NCI-H128 (cell line): ENCODE data around the gene ACYP2.

Experiments
- DNase-seq: peaks from one replicate; lab custom pipeline; 2025; ENCODE audit not compliant: unreplicated experiment; lab: John Stamatoyannopoulos, UW

Gene ACYP2

DNA sequence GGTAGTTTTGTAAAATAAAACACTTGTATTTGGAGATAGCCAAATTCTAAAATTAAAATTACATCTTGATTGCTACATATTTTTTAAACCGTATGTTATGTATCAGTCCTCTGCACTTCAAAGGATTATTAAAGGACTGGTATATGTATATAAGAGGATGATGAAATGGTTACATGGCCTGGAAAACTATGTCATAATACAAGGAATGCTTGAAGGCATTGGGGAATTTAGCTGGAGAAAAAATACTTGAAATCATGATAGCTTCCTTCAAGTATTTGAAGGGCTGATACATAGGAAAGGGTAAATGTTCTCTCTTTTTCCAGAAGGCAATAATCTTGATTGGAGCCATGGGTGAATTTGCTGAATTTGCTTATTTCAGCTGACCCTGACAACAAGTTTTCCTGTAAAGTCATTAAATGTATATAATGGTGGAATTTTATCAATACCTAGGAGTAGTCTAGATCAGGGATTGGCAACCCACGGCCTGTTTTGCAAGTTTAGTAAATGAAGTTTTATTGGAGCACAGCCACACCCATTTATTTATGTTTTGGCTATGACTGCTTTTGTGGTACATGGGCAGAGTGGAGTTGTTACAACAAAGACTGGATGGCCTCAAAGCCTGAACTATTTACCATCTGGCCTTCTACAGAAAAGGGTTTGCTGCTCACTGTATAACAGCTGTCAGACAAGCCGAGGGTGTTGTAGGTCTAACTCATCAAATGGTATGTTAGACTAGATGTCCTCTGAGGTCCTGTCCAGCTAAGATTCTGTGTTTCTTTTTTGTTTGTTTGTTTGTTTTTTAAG lies 34.4 kb downstream of the ACYP2 start:
- DNase-seq: no peak

DNA sequence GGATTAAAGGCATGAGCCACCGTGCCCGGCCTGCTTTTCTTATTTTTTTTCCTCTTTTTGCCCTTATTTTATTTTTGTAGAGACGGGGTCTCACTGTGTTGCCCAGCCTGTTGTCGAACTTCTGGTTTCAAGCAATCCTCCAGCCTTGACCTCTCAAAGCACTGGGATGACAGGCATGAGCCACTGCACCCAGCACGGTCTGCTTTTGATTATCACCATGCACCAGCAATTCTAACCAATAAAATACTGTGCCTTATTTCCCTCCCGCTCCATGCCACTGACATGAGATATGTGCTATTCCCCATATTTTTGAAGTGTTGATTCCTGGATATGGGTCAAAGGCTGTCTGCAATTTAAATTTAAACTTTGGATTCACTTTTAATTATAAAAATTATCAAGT lies 42.9 kb downstream of the ACYP2 start:
- DNase-seq: no peak

DNA sequence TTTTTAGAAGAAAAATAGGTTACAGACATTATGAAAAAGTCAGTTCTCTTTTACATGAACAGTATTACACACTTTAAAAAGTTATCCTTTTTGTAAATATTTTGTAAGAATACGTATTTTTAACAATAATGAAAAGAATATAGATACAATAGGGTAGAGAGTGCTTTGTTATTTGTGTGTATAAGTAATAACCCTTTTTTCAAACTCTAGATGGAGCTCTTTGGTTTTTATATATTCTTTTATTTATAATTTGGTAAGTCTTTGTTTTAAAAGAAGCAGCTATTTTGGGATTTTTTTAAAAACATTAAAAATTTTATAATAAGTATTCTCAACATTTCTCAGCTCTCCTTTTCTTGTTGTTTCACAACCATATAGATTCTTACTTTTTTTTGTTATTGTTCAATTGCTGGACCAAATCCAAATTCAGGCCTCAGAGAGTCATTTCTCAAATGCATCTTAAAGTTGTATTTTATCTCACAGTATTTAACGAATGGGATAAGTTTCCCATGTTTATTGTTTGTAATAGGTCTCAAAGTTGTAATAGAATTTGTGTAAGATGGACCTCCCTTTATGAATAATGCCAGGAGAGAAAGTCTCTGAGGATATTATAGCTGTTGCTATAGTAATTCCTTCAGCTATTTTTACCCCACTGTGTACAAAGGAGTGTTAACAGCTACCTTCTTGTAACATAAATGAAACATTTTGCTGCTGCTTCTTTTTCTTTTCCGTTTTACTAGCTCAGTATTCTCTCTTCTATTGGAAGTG lies 46.4 kb downstream of the ACYP2 start:
- DNase-seq: no peak

DNA sequence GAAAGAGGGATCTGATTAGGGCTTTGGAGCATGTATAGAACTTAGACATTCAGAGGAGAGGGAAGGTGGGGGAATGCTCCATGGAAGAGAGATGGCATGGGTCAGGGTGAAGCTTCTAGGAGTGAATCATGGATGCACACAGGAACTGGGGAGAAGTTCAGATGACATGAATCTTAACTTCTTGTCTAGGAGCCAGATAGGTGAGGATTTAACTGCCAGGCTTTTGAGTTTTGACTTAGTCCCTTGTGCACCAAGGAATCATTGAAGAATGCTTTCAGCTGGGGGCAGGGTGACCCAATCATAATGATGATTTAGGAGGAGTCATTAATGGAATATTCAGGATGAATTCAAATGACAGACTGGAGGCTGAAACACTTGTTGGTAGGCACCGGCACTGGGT lies 48.7 kb downstream of the ACYP2 start:
- no peak for DNase-seq

DNA sequence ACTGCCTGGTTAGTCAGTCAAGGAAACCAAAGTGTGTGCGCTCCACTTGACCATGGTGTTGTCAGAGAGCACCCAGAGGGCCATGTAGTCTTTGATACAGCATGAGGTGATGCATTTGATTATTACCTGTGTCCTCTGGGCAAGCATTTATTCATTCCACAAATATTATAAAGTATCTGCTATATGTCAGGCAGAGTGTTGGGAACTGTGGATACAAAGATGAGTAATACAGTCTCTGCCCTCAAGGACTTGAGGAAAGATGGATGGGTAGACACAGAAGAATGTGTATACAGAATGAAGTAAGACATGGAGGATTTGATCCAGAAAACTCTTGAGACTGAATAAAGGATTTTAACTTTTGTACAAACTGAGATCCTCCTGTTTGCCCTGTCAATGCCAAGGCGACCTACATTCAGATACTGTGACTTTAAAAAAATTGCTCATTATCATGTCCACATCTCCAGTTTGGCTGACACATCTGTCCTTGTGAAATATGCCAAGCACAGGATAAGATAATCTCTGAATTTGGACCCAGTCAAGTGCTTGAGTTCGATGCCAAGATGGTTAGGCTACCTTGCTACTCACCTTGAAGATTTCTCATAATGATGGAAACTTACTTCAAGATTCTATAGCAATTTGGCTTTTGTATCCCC lies 50.8 kb downstream of the ACYP2 start:
- no peak for DNase-seq

DNA sequence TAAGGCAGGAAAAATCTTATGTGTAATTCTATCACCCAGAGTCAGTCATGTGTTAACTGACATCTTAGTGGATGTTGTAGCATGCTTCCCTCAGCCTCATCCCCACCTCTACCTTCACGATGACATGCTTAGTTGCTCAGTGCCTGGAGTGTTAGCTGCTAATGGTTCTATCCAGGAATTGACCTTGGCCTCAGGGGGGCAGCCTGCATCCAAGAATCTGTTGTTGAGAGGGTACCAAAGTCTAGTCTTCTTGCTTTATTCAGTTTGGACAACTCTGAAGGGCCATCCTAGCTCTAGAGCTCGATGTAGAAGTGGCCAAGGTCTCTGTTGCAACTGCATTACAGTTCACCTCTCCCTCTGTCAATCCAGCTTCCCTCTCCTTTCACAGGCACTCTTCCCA lies 61.2 kb downstream of the ACYP2 start:
- no peak for DNase-seq

DNA sequence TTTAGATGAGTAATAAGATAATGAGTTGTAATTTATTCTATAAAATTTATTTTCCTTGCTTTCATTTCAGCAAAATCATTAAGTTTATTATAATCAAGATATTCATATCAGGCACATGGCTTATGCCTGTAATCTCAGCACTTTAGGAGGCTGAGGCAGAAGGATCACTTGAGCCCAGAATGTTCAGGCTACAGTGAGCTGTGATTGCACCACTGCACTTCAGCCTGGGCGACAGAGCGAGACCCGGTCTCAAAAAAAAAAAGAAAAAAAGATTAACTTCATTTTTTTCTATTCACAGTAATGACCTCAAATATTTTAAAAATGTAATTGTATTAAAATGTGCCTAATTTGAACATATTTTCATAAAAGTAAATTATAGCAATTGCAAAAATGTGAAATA lies 67.9 kb downstream of the ACYP2 start:
- no peak for DNase-seq

DNA sequence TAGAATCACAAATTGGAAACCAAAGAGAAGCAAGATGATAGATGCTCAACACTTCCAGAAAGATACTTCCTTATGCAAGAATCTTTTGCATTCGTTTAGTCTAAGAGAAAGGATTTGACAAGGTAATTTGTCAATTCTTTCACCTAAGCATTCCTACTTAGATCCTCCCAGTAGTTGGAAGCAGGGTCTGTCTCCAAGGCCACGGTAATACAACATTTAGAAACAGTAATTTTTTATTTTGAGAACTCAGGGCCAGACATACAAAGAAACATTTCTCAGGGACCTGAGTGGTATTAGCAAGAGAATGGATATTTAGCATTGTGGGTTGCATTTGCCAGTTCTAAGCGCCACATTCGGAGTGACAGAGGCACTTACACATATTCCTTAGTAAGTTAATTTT lies 68.6 kb downstream of the ACYP2 start:
- DNase-seq: no peak

DNA sequence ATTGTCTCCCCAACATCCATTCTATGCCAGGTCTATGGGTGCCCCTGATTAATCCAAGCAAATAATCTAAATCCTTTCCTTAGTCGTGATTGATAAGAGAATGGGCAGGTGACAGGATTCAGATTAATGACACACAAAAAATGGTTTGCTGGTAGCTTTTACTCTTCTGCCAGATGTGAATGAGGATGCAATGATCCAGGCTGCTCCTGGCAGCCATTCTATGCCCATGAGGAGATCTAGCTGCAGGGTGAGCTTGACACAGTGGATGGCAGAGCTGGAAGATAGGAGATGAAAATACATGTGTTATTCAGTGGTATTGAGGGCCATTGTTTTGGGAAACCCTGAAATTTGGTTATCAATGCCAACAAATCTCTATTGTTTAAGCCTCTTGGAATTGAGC lies 69.7 kb downstream of the ACYP2 start:
- no peak for DNase-seq

DNA sequence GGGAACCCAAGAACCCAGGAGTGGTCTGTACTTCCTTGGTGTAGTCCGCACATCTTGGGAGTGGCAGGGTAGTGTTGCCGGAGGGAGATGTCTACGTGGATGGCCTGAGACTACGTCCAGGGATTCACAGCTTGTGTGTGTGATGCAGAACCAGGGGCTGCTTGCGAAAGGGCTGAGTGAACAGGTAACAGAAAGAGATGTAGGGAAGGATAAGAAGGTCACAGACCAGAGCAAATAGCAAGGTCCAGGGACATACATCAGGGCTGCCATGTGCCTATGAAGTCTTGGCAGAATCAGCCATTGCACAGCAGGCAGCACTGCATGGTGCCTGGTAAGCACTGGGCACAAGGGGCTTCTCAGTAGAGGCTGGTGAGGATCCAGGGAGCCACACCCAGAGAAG lies 71.9 kb downstream of the ACYP2 start:
- DNase-seq: no peak

DNA sequence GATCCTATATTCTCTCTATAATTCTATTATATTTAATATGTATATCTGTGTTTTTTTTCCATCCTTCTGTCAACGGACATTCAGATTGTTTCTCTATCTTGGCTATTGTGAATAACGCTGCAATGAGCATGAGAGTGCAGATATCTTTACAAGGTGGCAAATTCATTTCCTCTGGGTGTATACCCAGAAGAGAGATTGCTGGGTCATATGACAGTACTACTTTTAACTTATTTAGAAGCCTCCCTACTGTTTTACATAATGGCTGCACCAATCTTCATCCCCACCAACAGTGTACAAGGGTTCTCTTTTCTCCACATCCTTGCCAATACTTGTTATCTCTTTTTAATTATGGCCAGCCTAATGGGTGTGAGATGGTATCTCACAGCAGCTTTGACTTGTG lies 74.1 kb downstream of the ACYP2 start:
- no peak for DNase-seq

DNA sequence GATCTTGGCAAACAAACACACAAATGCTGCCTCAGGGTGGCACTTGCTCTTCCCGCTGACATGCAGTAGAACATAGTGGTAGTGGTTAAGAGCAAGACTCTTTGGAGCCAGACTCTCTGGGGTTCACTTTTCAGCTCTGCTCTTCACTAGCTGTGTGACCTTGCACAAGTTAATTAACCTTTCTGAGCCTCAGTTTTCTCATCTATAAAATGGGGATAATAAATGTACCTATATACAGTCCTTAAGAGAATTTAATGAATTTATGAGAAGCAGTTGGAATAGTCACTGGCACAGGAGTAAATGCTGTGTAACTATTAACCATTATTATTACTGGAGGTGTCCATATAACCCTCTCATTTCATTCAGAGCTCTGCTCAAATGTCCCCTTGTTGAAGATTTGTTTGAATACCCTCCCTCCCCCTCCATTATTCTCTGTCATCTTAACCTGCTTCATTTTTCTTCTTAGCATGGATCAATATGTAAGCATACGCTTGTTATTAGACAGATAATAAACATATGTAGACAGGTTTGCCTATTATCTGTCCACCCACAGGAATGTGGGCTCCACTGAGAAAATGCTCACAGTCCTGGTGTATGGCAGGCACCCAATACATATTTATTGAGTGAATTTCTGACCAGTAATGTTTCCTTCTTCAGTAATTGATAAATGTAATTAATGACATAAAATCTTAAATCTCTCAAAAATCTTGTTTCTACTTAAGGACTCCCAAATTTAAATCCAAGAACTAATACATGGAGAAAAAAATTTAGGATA lies 76.1 kb downstream of the ACYP2 start:
- DNase-seq: no peak

DNA sequence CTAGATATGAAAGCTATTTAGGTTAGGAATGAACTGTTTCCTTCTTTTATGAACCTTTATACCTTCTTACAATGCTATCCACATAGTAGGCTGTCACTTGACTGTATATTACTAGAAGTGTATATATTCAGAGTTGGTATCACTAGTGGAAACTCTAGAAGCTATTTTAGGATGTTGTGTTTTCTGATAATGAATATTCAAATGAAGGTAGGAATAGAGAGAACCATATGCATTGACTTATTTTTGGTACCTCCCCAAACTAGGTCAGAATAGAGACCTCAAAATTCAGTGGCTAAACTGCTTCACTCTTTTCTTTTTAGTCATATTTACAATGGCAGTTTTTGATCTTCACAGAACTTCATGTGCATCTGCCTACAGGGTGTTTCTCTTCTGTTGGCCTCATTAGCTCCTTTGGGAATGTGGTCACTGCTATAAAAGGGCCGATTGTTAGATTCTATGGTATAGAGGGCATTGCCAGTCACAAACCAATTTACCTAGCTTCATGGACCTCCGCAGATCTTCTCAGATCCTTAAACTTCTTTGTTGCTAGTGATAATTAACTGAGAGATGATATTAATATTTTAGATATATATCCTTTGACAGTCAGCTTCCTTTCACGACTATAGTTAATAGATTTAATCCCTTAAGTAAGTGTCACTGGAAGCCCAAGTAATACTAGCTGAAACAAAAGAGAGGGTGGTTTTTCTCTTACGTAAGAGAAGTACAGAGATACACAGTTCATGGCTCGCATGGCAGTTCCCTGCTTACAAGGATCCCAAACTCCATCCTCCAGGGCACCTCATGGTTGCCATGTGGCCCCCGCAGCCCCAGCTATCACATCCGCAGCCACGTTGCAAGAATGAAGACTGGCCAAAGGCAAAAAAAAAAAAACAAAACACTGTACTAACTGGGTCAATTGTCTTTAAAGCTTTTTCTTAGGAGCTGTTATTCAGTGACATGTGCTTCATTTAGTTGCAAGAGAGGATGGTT lies 79.6 kb downstream of the ACYP2 start:
- no peak for DNase-seq

DNA sequence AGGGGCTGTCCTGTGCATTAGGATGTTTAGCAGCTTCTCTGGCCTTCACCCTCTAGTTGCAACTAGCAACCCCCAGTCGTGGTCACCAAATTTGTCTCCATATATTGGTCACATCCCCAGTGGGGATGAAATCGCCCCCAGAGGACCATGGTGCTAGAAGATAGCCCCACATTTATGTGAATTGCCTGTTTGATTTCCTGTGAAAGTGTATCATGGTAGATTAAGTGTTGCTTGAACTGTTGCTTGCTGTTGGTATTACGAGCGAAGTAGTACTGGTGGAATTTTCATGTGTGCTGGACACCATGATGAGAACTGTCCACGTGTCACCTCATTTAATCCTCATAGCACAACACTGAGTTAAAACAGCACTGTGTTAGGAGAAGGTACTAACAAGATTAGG lies 81.2 kb downstream of the ACYP2 start:
- no peak for DNase-seq

DNA sequence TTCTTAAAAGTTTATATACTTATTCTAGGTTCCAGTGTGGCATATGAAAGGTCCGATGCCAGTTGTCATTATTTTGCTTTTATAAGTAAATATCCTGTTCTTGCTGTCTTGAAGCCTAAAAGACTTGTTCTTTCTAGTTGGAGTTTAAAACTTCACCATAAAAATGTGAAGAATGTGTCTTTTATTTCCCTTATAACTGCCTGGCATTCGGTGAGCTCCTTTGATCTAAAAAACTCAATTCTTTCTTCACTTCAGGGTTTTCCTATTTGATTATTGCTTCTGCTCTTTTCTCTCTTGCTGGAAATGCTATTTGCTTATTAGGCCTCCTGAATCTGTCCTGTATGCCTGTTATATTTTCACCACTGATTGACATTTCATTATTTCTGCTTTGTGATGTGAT lies 89.1 kb downstream of the ACYP2 start:
- DNase-seq: no peak

DNA sequence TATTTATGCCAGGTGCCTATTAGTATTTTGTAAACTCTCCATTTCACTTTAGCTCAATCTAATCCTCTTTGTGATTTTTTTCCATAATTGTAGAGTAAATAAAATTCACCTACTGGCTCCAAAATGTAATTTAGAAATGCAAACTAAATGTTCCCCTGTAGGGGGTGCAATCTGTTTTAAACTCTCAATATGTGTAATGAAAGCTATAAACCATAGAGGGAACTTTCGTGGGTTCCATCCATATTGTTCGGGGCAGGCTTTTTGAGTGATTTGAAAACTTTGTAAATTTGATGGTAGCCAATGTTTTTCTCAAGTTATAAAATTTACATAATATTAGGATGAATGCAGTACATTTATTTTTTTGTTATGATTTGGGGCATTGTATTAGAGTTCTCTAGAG lies 91.2 kb downstream of the ACYP2 start:
- peak; percentile 27 for DNase-seq

DNA sequence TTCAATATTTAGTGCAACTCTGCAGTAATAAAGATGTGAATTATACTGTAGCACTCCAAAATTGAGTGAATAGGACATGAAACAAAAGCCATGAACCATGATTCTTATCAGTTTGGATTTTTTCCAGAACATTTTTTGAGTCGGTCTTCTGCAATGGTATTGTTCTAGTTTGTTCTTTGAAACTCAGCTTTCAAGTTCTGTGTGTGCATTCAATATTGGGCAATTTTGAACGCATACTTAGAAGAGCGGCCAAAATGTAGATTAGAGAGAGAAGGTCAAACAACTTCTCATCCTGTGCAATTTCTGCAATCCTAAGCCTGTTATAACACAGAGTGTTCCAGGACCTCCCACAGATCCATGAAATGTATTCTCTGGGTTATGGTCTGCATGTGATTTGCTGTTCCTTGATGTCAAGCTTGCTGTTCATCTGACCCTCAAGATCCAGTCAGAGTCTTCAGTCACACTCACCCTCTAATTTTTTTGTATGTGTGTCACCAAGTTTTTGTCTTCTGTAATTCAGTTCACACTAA lies 92.3 kb downstream of the ACYP2 start:
- no peak for DNase-seq

DNA sequence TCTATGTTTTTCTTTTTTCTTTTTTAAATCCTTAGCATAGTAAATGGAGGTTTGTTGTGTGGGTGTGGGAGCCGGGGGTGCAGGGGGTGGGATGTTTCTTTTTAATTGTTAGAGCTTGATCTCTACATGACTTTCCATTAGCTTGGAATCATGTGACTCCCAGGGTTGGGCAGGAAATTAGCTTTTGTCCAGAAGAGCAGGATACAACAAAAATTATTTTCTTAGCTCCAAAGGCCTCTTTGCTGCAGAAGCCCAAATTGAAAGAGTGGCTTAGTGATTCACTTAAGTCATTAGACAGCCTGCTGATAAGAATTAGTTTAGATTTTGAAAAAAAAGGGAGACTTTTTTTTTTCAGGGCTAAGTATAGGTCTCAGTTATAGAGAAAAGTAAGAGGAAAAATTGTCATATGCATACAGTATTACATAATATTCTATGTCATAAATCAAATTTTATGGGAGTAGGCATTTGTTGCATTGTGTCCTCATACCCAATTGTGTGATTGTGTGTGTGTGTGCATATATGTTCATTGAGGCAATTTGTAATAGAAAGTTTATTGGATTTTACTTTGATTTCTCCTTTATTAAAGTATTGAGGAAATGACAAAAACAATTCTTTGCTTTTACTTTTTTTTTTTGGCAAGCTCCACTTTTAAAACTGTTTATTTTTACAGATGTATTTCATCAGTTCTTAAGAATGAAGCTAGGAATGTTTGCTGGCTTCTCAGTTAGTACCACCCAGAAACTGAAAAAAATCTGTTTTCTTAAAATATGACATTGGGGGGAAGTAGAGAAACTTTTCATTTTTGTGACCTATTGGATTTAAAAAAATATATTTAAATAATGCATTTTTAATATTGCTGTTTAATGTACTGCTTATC lies 93.2 kb downstream of the ACYP2 start:
- no peak for DNase-seq

DNA sequence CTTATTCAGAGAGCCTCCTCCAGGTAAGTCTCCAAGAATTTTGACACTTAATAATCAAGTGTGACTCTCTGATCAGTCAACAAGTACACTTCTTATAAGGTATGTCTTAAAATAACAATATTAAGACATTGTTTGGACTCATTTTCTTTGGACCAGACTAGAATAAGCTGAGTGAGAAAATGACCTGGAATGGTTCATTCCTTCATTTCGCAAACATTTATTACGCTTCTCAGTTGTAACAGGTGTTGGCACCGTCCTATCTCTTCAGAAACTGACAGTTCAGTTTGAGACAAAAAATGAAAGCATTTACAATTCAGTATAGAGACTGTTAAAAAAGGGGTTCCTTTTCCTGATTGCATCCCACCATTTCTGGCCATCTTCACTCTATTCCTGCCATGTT lies 94.0 kb downstream of the ACYP2 start:
- DNase-seq: no peak
